Left ventricle myocardium superior (tissue), 1 donor: ENCODE data around the gene RIN3. TPM values are rescaled to one million over a fixed set of nuclear protein-coding genes. Genes with fewer than 3 reads are reported as not detected.
"Not testable (repeated sequence)": the region's sequence is repeated elsewhere in the genome, so short reads cannot be mapped to it uniquely, and the experiment has no call there.

Source experiments
- ATAC-seq: fragments of 200-7000 bp; cut with Tn5 transposase; one replicate; pipeline ENCODE4 v1.9.1; 2020; ENCODE audit warnings: mild to moderate bottlenecking, moderate library complexity
- DNase-seq: peaks from one replicate; pipeline ENCODE4 v3.0.0-alpha.2; 2020
- intact Hi-C: fragments of 100-400 bp; cut with micrococcal nuclease; formaldehyde crosslinking; loops from one replicate; pipeline ENCODE4 v1.11.0; 2022
- total RNA-seq: library from RNA; stranded (reverse); fragmentation: NEBNext Ultra II Directional; extraction: Animal tissue kit (Norgen Biotek cat#: 25700); gene quantifications from one replicate; pipeline ENCODE4 v1.2.1, GENCODE V29; 2021
- donor health status: DM: no; HTN: yes; CAD: no; lungs with severe emphysema.

The RIN3 gene
- total RNA-seq, 1 donor from 2014 or later, result 14.7 TPM

GRCh38 chr14:92668276-92668973 is 154.8 kb downstream of the RIN3 start:
- DNase-seq (no peak), ATAC-seq (no peak)
- intact Hi-C loops, result no loop called here

GRCh38 chr14:92670160-92670559 is 156.6 kb downstream of the RIN3 start:
- ATAC-seq, result peak; percentile 76
- intact Hi-C loops, result no loop called here
- peak; percentile 44 for DNase-seq

GRCh38 chr14:92670643-92671366 is 157.2 kb downstream of the RIN3 start:
- intact Hi-C loops, result no loop called here
- no peak for ATAC-seq
- DNase-seq, result peak; percentile 12

- no peak for DNase-seq
- no peak for ATAC-seq
- intact Hi-C loops, result no loop called here
Observed at GRCh38 chr14:92673601-92674150, 160.1 kb downstream of the RIN3 start.

- ATAC-seq (no peak), DNase-seq (no peak)
- intact Hi-C loops, result no loop called here
Observed at GRCh38 chr14:92675421-92675820, 161.8 kb downstream of the RIN3 start.

DNA sequence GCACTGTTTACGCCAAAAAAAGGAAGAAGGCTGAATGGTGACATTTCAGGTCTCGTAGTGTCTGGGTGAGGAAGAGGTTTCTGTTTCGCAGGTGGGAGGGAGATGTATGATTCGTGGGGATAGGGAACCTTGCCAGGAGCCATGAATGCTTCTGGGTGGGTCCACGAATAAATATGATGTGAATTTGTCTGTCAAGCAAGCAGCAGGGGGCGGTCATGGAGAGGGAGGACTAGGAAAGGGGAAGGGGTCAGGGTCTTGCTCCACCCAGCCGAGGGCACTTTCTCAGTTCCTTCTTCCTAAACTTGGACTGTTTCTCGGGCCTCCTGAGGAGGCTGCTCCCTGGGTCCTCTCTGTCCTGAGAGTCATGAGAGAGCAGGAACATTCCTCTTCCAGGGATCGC is 162.4 kb downstream of the RIN3 start:
- ATAC-seq, result peak; percentile 49
- intact Hi-C loops, result no loop called here
- no peak for DNase-seq

GRCh38 chr14:92676403-92677086 is 163.0 kb downstream of the RIN3 start:
- intact Hi-C loops, result no loop called here
- DNase-seq (no peak), ATAC-seq (no peak)

DNA sequence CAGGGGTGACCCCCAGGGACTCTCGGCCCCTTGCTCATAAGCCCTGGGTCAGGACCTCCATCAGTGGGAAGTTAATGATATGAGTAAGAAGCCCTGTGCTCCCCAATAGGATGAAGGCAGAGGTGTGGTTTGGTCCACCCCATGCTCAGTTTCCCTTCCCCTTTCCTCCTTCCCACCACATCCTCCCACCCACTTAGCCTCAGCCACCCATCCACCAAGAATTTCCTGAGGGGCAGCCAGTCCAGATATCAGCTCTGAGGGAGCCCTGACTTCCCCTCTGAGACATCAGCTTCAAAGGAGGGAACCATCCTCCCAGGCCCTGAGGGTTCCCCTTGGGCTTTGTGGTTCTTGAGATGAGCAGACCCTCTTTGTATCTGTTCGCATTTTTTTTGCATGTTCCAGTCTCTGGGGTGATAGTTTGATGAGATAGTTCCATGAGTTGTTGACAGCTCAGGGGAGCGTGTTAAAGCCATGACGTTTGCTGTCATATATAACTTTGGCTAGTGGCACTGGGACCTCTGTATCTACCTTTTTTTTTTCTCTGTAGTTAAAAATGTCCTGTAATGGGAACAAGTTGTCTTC is 163.6 kb downstream of the RIN3 start:
- intact Hi-C loops, result no loop called here
- ATAC-seq (peak; percentile 57), DNase-seq (no peak)

GRCh38 chr14:92677955-92678354 is 164.4 kb downstream of the RIN3 start:
- intact Hi-C loops, result no loop called here
- DNase-seq, result no peak
- ATAC-seq, result no peak

DNA sequence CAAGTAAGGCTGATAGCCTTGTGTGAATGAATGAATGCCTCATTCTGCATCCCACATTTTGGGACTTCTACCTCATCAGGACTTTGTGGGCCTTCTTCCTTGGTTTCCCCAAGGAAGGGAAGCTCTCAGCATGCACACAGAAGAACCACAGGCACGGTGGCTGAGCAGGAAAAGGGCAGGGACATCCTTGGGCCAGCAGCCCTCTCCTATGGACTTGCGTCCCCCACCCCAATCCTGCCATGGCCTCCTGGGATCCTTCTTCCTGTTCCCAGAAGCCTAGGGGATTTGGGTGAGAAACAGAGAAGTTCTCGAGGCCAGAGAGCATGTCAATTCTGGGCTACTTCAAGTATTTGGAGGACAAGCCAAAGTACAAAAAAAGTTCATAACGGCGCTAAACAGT is 165.2 kb downstream of the RIN3 start:
- ATAC-seq, result no peak
- DNase-seq, result no peak
- intact Hi-C loops, result no loop called here

DNA sequence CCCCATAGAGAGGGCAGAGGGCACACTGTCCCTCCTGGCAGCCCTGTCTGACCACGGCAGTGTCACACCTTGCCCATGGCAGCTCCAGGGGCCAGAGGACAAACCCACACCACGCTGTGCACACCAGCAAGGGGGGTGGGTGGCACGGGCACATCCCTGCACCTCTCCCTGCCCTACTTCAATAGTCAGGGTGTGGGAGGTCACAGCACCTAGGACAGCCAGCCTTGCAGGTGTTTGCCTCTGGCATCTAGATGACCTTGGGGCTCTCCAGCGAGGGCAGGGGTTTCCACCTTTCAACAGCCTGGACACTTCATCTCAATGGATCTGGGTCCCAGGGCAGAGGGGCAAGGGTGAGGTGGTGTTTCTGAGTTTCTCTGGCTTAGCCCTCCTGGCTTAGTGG is 165.7 kb downstream of the RIN3 start:
- ATAC-seq (no peak), DNase-seq (no peak)
- intact Hi-C loops, result no loop called here

DNA sequence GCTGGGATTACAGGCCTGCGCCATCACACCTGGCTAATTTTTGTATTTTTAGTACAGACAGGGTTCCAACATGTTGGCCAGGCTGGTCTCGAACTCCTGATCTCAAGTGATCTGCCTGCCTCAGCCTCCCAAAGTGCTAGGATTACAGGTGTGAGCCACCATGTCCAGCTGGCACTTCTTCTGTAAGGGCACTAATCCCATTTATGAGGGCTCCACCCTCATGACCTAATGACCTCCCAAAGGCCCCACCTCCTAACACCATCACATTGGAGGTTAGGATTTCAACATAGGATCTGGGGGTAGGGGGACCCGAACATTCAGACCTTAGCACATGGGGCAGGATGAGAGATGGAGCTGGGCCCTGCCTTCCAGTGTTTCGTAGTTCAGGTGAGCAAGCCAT is 166.7 kb downstream of the RIN3 start:
- ATAC-seq, DNase-seq, intact Hi-C loops: not testable (repeated sequence)

DNA sequence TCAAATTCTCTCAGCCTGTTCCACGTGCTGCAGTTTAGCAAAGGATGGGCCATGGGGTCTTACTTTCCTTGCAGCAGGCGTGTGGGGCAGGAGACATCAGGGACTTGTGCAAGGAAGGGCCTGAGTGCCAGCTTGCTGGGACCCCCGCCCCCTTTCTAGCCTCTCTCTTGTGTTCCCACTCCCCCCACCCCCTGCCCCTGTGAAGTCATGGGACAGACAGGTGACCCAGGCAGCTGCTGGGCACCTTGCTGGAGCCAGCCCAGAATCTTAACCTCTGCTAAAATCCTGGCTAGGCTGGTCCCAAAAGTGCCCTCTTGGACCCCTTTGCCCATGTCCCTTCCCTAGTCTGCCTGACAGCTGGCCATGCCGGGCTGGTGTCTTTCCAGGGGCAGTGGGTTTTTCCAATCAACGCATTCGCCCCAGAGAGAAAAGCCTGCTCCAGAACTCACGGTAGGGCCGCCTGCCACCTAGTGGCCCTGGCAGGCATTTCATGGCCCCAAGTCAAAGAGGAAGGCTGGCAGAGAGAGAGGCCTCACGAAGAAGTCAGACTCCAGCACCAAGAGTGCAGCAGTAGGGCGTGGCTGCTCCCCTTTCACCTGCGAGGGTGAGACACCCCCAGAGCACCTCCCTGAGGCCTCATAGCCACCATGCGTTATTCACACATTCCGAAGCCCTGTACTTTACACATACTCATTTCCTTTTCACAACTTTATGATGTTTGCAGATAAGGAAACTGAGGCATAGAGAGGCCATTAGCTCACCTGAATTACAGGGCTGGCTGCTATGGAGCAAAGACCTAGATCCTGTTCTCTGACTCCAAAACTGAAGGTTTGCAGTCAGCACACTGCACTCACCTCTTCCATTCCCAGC is 167.4 kb downstream of the RIN3 start:
- DNase-seq (peak; percentile 87), ATAC-seq (peak; percentile 68)
- intact Hi-C loops, result no loop called here

DNA sequence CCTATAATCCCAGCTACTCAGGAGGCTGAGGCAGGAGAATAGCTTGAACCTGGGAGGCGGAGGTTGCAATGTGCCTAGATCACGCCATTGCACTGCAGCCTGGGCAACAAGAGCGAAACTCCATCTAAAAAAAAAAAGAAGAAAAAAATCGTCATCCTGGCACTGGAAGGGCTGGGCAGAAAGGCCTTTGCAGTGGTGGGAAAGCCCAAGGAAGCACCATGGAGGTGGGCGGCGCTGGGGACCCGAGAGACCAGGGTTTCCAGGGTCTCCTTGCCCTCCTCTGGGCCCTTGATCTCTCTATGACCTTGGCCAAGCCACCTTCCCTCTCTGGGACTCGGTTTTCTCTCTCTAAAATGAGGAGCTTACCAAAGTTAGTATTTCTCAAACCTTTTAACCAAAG is 169.5 kb downstream of the RIN3 start:
- intact Hi-C loops, result no loop called here
- ATAC-seq (no peak), DNase-seq (no peak)

DNA sequence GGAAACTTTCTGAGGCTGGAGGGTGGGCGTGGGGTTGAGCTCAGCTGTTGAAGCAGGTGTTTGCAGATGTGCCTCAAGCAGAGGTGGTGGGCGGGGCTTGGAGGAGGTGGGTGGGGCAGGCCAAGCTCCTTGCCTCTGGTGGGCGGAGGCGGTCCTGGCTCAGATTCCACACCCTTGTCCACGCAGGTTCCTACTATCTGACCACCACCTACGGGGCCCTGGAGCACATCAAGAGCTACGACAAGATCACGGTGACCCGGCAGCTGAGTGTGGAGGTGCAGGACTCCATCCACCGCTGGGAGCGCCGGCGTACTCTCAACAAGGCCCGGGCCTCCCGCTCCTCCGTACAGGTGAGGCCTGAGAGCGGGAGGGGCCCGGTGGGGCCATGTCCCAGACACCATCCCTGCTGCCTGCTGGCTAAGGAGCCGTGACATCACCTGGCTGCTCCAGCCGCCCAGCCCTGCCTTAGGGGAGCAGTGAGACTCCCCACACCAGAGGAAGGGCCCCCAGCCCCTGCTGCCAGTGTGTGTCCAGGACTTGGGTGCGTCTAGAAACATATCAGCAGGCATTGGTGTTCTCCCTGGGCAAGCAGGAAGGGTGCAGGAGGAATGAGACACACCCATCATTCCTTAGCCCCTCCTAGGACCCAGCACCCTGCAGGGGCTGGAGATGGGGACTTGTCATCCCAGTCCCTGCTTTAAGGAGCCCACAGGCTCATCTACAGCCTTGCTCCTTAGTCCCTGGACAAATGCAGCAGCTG is 171.4 kb downstream of the RIN3 start:
- ATAC-seq (no peak), DNase-seq (no peak)
- intact Hi-C loops, result no loop called here

- ATAC-seq (no peak), DNase-seq (no peak)
- intact Hi-C loops, result no loop called here
Observed at GRCh38 chr14:92685784-92686355, 172.3 kb downstream of the RIN3 start.

GRCh38 chr14:92686411-92686899 is 172.9 kb downstream of the RIN3 start:
- DNase-seq (no peak), ATAC-seq (no peak)
- intact Hi-C loops, result no loop called here
